HepG2 (cell line): ENCODE data around the gene VPS25. TPM values are rescaled to one million over a fixed set of nuclear protein-coding genes. Genes with fewer than 3 reads are reported as not detected.

Experiments used
- ATAC-seq: fragments of 200-7000 bp; cut with Tn5 transposase; 3 replicates; pipeline ENCODE4 v1.9.1; 2020; ENCODE audit warnings: mild to moderate bottlenecking, moderate library complexity
- BruUV-seq: library from RNA; stranded (reverse); fragments of 400-500 nt; replicated peaks from 2 replicates; lab custom pipeline; 2021; lab: Mats Ljungman, UMichigan
- CTCF ChIA-PET: fragments of 300-600 bp; formaldehyde crosslinking; extraction: SDS; loops from one replicate; lab custom pipeline; 2021; ENCODE audit warnings: low total read pairs, inconsistent platforms, low intra/inter-chr PET ratio; lab: Yijun Ruan, JAX
- POLR2A ChIA-PET: fragments of 350-600 bp; sonication (Branson Sonifier 250); formaldehyde crosslinking; loops from one replicate; lab custom pipeline; 2020; ENCODE audit warnings: antibody characterized with exemption, inconsistent platforms; lab: Yijun Ruan, JAX
- DNase-seq: peaks from one replicate; pipeline ENCODE4 v3.0.0-alpha.2; 2015; ENCODE audit warnings: low spot score
- FAIRE-seq: peaks from 3 replicates; lab custom pipeline; 2011; peaks lifted over from hg19 to GRCh38; lab: Jason Lieb, UNC
- H2AFZ ChIP-seq: one replicate; pipeline ENCODE4 v1.6.1; 2011; ENCODE audit warnings: low read length, inconsistent platforms
- H3K27ac ChIP-seq: fragments of 300-600 bp; 3 replicates; pipeline ENCODE4 v1.8.0; 2011; ENCODE audit warnings: mixed run types, mild to moderate bottlenecking, mixed read lengths, low read length, inconsistent platforms; ENCODE audit not compliant: insufficient read depth; ENCODE audit errors: extremely low read length
- H3K27me3 ChIP-seq, 2 experiments: fragments of 200-600 bp in 1 of 2; 2 replicates in 1 of 2; 3 replicates in 1 of 2; pipeline versions ENCODE4 v1.6.0 to v1.8.0; 2011; ENCODE audit warnings: low read length in 2 of 2, mild to moderate bottlenecking in 2 of 2, moderate library complexity in 2 of 2, inconsistent platforms in 1 of 2; ENCODE audit not compliant: insufficient read depth in 2 of 2, control insufficient read depth in 1 of 2
- H3K36me3 ChIP-seq, 2 experiments: fragments of 200-600 bp in 1 of 2; replicated peaks in 1 of 2; 2 replicates in 1 of 2; 3 replicates in 1 of 2; pipeline versions ENCODE4 v1.5.1 to v1.8.0; 2011; ENCODE audit warnings: low read length in 2 of 2, inconsistent platforms in 1 of 2; ENCODE audit not compliant: insufficient read depth in 2 of 2, control insufficient read depth in 1 of 2
- H3K4me1 ChIP-seq: 2 replicates; pipeline ENCODE4 v1.5.1; 2012; ENCODE audit warnings: low read length, inconsistent platforms; ENCODE audit not compliant: insufficient read depth
- H3K4me2 ChIP-seq: 2 replicates; pipeline ENCODE4 v1.6.0; 2011; ENCODE audit warnings: low read depth, low read length, inconsistent platforms
- H3K4me3 ChIP-seq, 3 experiments: fragments of 200-600 bp in 1 of 3; sonication (generic), shearing (Covaris generic) in 1 of 3; replicated peaks in 1 of 3; 2 replicates each; pipeline ENCODE4 v1.5.1; 2011 to 2016; ENCODE audit warnings: low read length in 3 of 3, inconsistent platforms in 2 of 3, low read depth in 2 of 3, mild to moderate bottlenecking in 2 of 3, control low read depth in 1 of 3, mixed read lengths in 1 of 3; ENCODE audit not compliant: insufficient read depth in 1 of 3
- H3K79me2 ChIP-seq: one replicate; pipeline ENCODE4 v1.6.1; 2011; ENCODE audit warnings: low read length, inconsistent platforms; ENCODE audit not compliant: insufficient read depth
- H3K9ac ChIP-seq: 2 replicates; pipeline ENCODE4 v1.6.0; 2011; ENCODE audit warnings: mild to moderate bottlenecking, low read depth, low read length, inconsistent platforms; ENCODE audit not compliant: insufficient read depth
- H3K9me3 ChIP-seq: 2 replicates; pipeline ENCODE4 v1.5.1; 2012; ENCODE audit warnings: mild to moderate bottlenecking, low read length
- H4K20me1 ChIP-seq: 2 replicates; pipeline ENCODE4 v1.6.0; 2011; ENCODE audit warnings: inconsistent platforms, mild to moderate bottlenecking, low read length, moderate library complexity; ENCODE audit not compliant: insufficient read depth
- ATF7 ChIP-seq, 2 experiments: fragments of 450-650 bp in 1 of 2; sonication (generic) in 1 of 2; formaldehyde crosslinking in 1 of 2; IDR thresholded peaks; 2 replicates each; pipeline versions ENCODE4 v1.4.0 to v1.6.1; 2016 to 2020; ENCODE audit warnings: antibody characterized with exemption in 1 of 2, mild to moderate bottlenecking in 1 of 2, missing genetic modification reagents in 1 of 2
- FOSL2 ChIP-seq: sonication (generic); formaldehyde crosslinking; IDR thresholded peaks from 2 replicates; pipeline ENCODE4 v1.4.0; 2020; ENCODE audit warnings: missing genetic modification reagents
- KMT2A ChIP-seq: sonication (generic); formaldehyde crosslinking; IDR thresholded peaks from 2 replicates; pipeline ENCODE4 v1.4.0; 2020; ENCODE audit warnings: missing genetic modification reagents
- RELA ChIP-seq: sonication (generic); formaldehyde crosslinking; IDR thresholded peaks from 2 replicates; pipeline ENCODE4 v1.4.0; 2020; ENCODE audit warnings: missing genetic modification reagents
- THAP8 ChIP-seq: sonication (generic); formaldehyde crosslinking; IDR thresholded peaks from 2 replicates; pipeline ENCODE4 v1.5.1; 2020; ENCODE audit warnings: missing genetic modification reagents, mild to moderate bottlenecking, borderline replicate concordance
- ZNF17 ChIP-seq: sonication (generic); formaldehyde crosslinking; IDR thresholded peaks from 2 replicates; pipeline ENCODE4 v1.5.0; 2020; ENCODE audit warnings: mild to moderate bottlenecking, missing genetic modification reagents
- ZNF24 ChIP-seq: fragments of 450-650 bp; IDR thresholded peaks from 2 replicates; pipeline ENCODE4 v1.6.1; 2017; ENCODE audit warnings: antibody characterized with exemption, mild to moderate bottlenecking
- ZNF552 ChIP-seq: sonication (generic); formaldehyde crosslinking; IDR thresholded peaks from 2 replicates; pipeline ENCODE4 v1.9.0; 2022; ENCODE audit warnings: missing genetic modification reagents, mild to moderate bottlenecking, borderline replicate concordance
- ZNF777 ChIP-seq: sonication (generic); formaldehyde crosslinking; IDR thresholded peaks from 2 replicates; pipeline ENCODE4 v1.4.0; 2020; ENCODE audit warnings: missing genetic modification reagents
- WGBS: methylation state at CpG from one replicate; pipeline ENCODE4 v1.1.6; 2017; ENCODE audit warnings: low lambda C conversion rate; 5-methylcytosine and 5-hydroxymethylcytosine counted together
- in situ Hi-C: cut with HindIII; loops from 2 replicates; pipeline ENCODE4 v1.10.0; 2017; ENCODE audit warnings: low pct_unique_long_range_greater_than_20kb; ENCODE audit not compliant: extremely low pct_ligation_motif_present
- intact Hi-C: fragments of 100-400 bp; cut with micrococcal nuclease; formaldehyde crosslinking; loops from one replicate; pipeline ENCODE4 v1.10.0; 2022; ENCODE audit not compliant: unreplicated experiment
- polyA plus RNA-seq, 8 experiments: library from polyadenylated mRNA; depleted of rRNA in 3 of 8; stranded (reverse) in 7 of 8; unstranded in 1 of 8; fragments of >200 nt; fragmentation: Illumina TruSeq in 4 of 8; extraction: Trizol in 4 of 8; gene quantifications; 2 replicates each; pipeline versions ENCODE4 v1.2.1 to v1.2.3, GENCODE V29; 2011 to 2016; ENCODE audit warnings: low read depth in 4 of 8, missing spikeins in 1 of 8, mixed read lengths in 1 of 8; ENCODE audit not compliant: insufficient read depth in 1 of 8
- total RNA-seq, 5 experiments: library from RNA; depleted of rRNA; stranded (reverse); fragments of >200 nt; fragmentation: Illumina TruSeq; extraction: Trizol; gene quantifications; 2 replicates each; pipeline ENCODE4 v1.2.3, GENCODE V29; 2016; ENCODE audit warnings: low read depth in 1 of 5
- TF ChIP-seq, protein P1 (sequence below): sonication (generic); formaldehyde crosslinking; IDR thresholded peaks from 2 replicates; pipeline ENCODE4 v1.5.0; 2020; ENCODE audit warnings: missing genetic modification reagents

Gene VPS25
- total and polyA plus RNA-seq, 2 of the 13 experiments (the other 11 are each of a cell fraction or from before 2014, with no cell fraction given), result 161 to 249 TPM

- TF ChIP-seq FOSL2 (CRISPR knock-in tag), result no peak
- TF ChIP-seq ZNF777, result no peak
- TF ChIP-seq ZNF552 (CRISPR knock-in tag), result no peak
- no peak for TF ChIP-seq ATF7 (IDR thresholded peaks at IDR 0.05)
- no peak for TF ChIP-seq ATF7 (CRISPR knock-in tag; IDR thresholded peaks at IDR 0.05)
- no peak for TF ChIP-seq ZNF24
Measured at GRCh38 chr17:42751628-42752027, 21.6 kb upstream of the VPS25 start (continued).

DNA sequence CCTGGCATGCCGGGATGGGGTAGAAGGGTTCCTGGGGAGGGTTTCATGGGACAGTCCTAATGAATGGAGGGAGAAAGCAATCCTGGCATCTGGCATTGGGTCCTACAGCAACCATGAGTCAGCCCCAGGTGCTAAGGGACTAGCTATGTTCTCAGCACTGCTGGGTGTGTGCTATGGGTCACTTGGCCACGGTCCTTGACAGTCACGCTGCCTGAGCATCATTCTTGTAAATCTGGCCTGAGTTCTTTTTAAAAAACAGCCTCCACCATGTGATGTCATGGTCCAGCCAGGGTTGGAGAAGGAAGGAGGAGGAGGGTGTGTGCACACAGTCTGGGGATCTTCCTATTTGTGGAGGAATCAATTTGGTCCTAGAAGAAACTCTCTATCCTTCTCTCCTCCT lies 18.5 kb upstream of the VPS25 start:
- H3K27me3 ChIP-seq, result no peaks in the 10 kb centered on the region
- no peak overlapping the region for H3K4me2 ChIP-seq
- H3K9ac ChIP-seq, result no peak overlapping the region
- intact Hi-C loops, result no loop called here
- TF ChIP-seq RELA (CRISPR knock-in tag) (no peak), KMT2A (CRISPR knock-in tag) (no peak), ZNF17 (CRISPR knock-in tag) (no peak), THAP8 (CRISPR knock-in tag) (no peak)
- TF ChIP-seq, protein P1, sequence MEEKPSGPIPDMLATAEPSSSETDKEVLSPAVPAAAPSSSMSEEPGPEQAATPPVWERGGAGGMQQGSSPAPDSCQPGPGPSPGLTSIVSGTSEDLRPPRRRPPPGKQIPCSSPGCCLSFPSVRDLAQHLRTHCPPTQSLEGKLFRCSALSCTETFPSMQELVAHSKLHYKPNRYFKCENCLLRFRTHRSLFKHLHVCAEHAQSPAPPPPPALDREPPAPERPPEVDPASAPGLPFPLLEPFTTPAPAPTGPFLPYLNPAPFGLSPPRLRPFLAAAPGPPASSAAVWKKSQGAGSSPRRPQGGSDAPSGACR (CRISPR knock-in tag), result no peak
- no peaks in the 10 kb centered on the region for H3K9me3 ChIP-seq
- no peak for FAIRE-seq
- H4K20me1 ChIP-seq, result no peaks in the 10 kb centered on the region
- no peak; the same call in 2 of the 3 replicates for ATAC-seq
- no peak for DNase-seq
- H3K79me2 ChIP-seq, result no peaks in the 10 kb centered on the region
- POLR2A ChIA-PET, result interaction anchor here (1.6 kb wide), 1 partner anchor 10 kb away, joined by 6 read pairs; the partner anchor contains the start of gene EZH1
- CTCF ChIA-PET, result no interaction called here
- H3K4me3 ChIP-seq, result no peak overlapping the region
- no TSS peak for BruUV-seq
- no peak overlapping the region for H3K27ac ChIP-seq
- H3K4me1 ChIP-seq, result peaks cover 21% of the 10 kb centered on the region
- in situ Hi-C loops, result no loop called here
- no peak overlapping the region for H2AFZ ChIP-seq
- no peaks in the 10 kb centered on the region for H3K36me3 ChIP-seq
- WGBS, result 58% methylated on average over 3 of the region's 3 CpGs
